ENCODE results near the gene ZNF384.

ZNF384 gene

DNA sequence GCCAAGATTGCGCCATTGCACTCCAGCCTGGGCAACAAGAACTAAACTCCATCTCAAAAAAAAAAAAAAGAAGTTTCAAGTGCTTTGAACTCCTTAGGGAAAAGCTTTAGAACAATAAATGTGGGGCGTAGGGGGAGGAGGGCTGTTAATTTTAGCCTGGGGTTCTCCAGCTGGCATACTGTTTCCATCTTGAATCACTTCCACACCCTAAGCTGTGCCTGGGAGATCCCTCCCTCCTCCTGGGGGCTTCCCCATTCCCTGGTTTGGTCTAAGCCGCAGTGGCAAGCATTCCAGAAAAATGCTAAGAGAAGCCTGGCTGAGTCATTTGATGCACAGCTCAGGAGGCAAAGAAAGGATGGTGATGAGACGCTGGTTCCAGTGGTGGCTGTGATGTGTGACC is 2.3 kb upstream of the ZNF384 start:
- no peak overlapping the region for H3K4me3 ChIP-seq (replicated peaks; ENCODE audit: low read depth, low read length)
- DNase-seq (ENCODE audit: low read depth), result peak; percentile 15
- TF ChIP-seq CTCF (IDR thresholded peaks at IDR 0.05; ENCODE audit: low read length, missing control alignments), result no peak

- no peak for DNase-seq (ENCODE audit: low read depth)
- TF ChIP-seq CTCF (IDR thresholded peaks at IDR 0.05; ENCODE audit: low read length, missing control alignments), result no peak
- H3K4me3 ChIP-seq (replicated peaks; ENCODE audit: low read depth, low read length), result peak overlapping the region; percentile 78
These were observed 604 bp downstream of the ZNF384 start for GRCh38 chr12:6688543-6688998.

GRCh38 chr12:6685814-6686213 is 3.4 kb downstream of the ZNF384 start:
- no peak overlapping the region for H3K4me3 ChIP-seq (replicated peaks; ENCODE audit: low read depth, low read length)
- no peak for DNase-seq (ENCODE audit: low read depth)
- TF ChIP-seq CTCF (IDR thresholded peaks at IDR 0.05; ENCODE audit: low read length, missing control alignments), result no peak

- H3K4me3 ChIP-seq (replicated peaks; ENCODE audit: low read depth, low read length), result no peak overlapping the region
- DNase-seq (ENCODE audit: low read depth), result peak; percentile 40
- peak; percentile 47 for TF ChIP-seq CTCF (IDR thresholded peaks at IDR 0.05; ENCODE audit: low read length, missing control alignments)
These were observed 4.6 kb downstream of the ZNF384 start for GRCh38 chr12:6684609-6685008.

- no peak for DNase-seq (ENCODE audit: low read depth)
- TF ChIP-seq CTCF (IDR thresholded peaks at IDR 0.05; ENCODE audit: low read length, missing control alignments), result no peak
- no peak overlapping the region for H3K4me3 ChIP-seq (replicated peaks; ENCODE audit: low read depth, low read length)
These were observed 12.2 kb downstream of the ZNF384 start for GRCh38 chr12:6676962-6677361.

DNA sequence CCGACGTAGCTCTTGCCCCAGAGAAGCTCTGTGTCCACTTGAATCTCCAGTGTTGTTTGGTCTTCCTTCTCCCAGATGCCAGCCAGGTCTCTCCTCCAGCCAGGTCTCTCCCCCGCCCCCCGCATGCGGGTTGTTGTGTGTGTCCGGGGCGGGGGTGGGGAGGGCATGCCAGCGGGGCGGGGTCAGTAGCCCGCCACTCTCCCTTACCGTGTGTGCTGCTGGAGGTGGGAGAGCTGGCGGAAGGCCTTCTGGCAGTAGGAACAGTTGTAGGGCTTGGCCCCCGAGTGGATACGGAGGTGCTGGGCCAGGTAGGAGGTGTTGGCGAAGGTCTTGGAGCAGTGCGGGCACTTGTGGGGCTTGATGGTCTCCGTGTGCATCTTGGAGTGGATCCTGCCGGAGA is 17.0 kb downstream of the ZNF384 start:
- H3K4me3 ChIP-seq (replicated peaks; ENCODE audit: low read depth, low read length), result no peak overlapping the region
- no peak for DNase-seq (ENCODE audit: low read depth)
- no peak for TF ChIP-seq CTCF (IDR thresholded peaks at IDR 0.05; ENCODE audit: low read length, missing control alignments)

GRCh38 chr12:6667559-6668210 is 21.5 kb downstream of the ZNF384 start:
- TF ChIP-seq CTCF (IDR thresholded peaks at IDR 0.05; ENCODE audit: low read length, missing control alignments), result peak; percentile 21
- no peak overlapping the region for H3K4me3 ChIP-seq (replicated peaks; ENCODE audit: low read depth, low read length)
- DNase-seq (ENCODE audit: low read depth), result no peak

Data from fibroblast of pulmonary artery (primary cell).